T-helper 2 cell (primary cell): ENCODE measurements around the gene CCDC80.
"Not testable (repeated sequence)": the region's sequence is repeated elsewhere in the genome, so short reads cannot be mapped to it uniquely, and the experiment has no call there.

ENCODE experiments used
- DNase-seq, 5 experiments: peaks; one replicate each; pipeline versions ENCODE4 v3.0.0 to v3.0.0-alpha.2; 2012 to 2022

Gene CCDC80

GRCh38 chr3:112582244-112582874, 58.6 kb downstream of the CCDC80 start:
- DNase-seq = peak in 1 of 5 experiments; percentile 76

GRCh38 chr3:112579697-112580096, 61.2 kb downstream of the CCDC80 start:
- DNase-seq = no peak

- no peak for DNase-seq
Measured at GRCh38 chr3:112579232-112579631, 61.7 kb downstream of the CCDC80 start.

- no peak for DNase-seq
Measured at GRCh38 chr3:112572701-112573100, 68.2 kb downstream of the CCDC80 start.

GRCh38 chr3:112569265-112569664, 71.7 kb downstream of the CCDC80 start:
- DNase-seq = no peak

GRCh38 chr3:112568642-112569041, 72.3 kb downstream of the CCDC80 start:
- DNase-seq = no peak

GRCh38 chr3:112564940-112565305, 76.0 kb downstream of the CCDC80 start:
- no peak for DNase-seq

GRCh38 chr3:112564247-112564939, 76.5 kb downstream of the CCDC80 start:
- DNase-seq = not testable (repeated sequence)

- peak; percentile 97 to 99 (median 98) for DNase-seq
Measured at GRCh38 chr3:112561734-112562529, 79.0 kb downstream of the CCDC80 start, which contains the start of the genes ATG3 and SLC35A5. Gene ATG3 (minus strand): TSS chr3:112561962. CDS start chr3:112561528, 434 bp downstream. Gene SLC35A5 (plus strand): TSS chr3:112562045. CDS start chr3:112563404, 1,359 bp downstream.

GRCh38 chr3:112561484-112561733, 79.5 kb downstream of the CCDC80 start:
- no peak for DNase-seq

GRCh38 chr3:112560721-112561483, 80.0 kb downstream of the CCDC80 start:
- DNase-seq = peak; percentile 16 to 91 (median 58)

GRCh38 chr3:112560307-112560706, 80.6 kb downstream of the CCDC80 start:
- DNase-seq = no peak

GRCh38 chr3:112557976-112558375, 83.0 kb downstream of the CCDC80 start:
- no peak for DNase-seq

- DNase-seq = peak in 1 of 5 experiments; percentile 6
Measured at GRCh38 chr3:112555535-112556170, 85.3 kb downstream of the CCDC80 start.

GRCh38 chr3:112550859-112551258, 90.1 kb downstream of the CCDC80 start:
- DNase-seq = no peak
